ENCODE data around the gene KCNV2.

The KCNV2 gene

DNA sequence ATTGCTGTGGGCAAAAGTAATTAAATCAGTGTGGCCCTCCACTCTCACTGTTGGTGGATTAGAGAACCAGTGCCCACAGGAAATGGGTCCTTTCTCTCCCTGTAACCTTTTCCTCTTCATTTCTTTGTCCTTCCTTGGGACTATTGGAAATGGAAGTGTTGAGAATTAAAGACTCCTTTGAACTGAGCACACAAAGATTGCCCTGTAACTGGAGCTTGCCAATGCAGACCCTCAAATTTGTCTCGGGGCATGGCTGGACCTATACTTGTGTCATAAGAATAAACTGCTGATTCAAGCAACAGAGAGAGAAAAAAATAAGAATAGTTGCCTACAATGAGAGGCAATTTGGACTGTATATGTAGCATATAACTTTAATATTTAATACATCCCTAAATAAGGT is 13.7 kb downstream of the KCNV2 start:
- TF ChIP-seq, protein P1, sequence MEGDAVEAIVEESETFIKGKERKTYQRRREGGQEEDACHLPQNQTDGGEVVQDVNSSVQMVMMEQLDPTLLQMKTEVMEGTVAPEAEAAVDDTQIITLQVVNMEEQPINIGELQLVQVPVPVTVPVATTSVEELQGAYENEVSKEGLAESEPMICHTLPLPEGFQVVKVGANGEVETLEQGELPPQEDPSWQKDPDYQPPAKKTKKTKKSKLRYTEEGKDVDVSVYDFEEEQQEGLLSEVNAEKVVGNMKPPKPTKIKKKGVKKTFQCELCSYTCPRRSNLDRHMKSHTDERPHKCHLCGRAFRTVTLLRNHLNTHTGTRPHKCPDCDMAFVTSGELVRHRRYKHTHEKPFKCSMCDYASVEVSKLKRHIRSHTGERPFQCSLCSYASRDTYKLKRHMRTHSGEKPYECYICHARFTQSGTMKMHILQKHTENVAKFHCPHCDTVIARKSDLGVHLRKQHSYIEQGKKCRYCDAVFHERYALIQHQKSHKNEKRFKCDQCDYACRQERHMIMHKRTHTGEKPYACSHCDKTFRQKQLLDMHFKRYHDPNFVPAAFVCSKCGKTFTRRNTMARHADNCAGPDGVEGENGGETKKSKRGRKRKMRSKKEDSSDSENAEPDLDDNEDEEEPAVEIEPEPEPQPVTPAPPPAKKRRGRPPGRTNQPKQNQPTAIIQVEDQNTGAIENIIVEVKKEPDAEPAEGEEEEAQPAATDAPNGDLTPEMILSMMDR (conservative IDR thresholded peaks at IDR 0.05; ENCODE audit: low read depth, low read length), result no peak
- DNase-seq (ENCODE audit: low read depth), result no peak
- H3K4me3 ChIP-seq (ENCODE audit: low read depth, low read length), result no peak overlapping the region

DNA sequence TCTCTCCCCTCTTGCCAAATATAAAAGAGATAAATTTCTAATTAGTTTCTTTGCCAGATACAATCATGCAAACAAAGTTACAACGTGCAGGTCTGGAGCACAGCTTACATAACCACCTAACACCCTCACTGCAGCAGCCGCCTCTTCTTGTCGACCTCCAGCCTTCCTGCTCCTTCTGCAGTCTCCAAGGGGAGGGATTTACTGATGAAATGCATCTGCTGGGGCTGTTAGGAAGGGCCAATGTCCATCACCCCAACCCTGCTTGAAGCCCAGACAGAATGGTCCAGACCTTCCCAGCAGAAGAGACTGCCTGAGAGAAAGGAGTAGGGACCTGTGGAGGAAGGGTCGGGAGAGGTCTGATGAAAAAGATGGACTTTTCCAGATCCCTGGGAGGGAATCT is 15.2 kb downstream of the KCNV2 start:
- no peak overlapping the region for H3K4me3 ChIP-seq (ENCODE audit: low read depth, low read length)
- DNase-seq (ENCODE audit: low read depth), result no peak
- TF ChIP-seq, protein P1 (conservative IDR thresholded peaks at IDR 0.05; ENCODE audit: low read depth, low read length), result no peak

DNA sequence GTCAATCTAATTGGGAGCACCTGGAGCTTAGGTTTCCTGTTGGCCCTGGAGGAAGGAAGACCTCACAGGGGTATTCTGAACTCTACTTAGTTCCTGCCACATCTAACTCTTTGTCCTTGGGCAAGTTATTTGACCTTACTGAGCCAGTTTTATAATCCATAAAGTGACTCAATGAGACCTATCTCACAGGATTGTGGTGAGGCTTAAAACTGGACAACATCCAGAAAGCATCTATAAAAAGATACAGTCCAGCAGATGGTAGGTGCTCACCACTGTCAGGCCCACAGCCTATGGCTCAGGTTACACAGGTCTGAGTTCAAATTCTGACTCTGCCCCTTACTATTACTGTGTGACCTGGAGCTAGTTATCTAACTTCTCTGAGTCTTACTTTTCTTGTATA is 23.3 kb downstream of the KCNV2 start:
- DNase-seq (ENCODE audit: low read depth), result peak; percentile 56
- TF ChIP-seq, protein P1 (conservative IDR thresholded peaks at IDR 0.05; ENCODE audit: low read depth, low read length), result no peak
- H3K4me3 ChIP-seq (ENCODE audit: low read depth, low read length), result no peak overlapping the region

GRCh38 chr9:2741441-2742158 is 24.3 kb downstream of the KCNV2 start:
- H3K4me3 ChIP-seq (ENCODE audit: low read depth, low read length), result no peak overlapping the region
- DNase-seq (ENCODE audit: low read depth), result no peak
- TF ChIP-seq, protein P1 (conservative IDR thresholded peaks at IDR 0.05; ENCODE audit: low read depth, low read length), result no peak

GRCh38 chr9:2742214-2742613 is 24.9 kb downstream of the KCNV2 start:
- TF ChIP-seq, protein P1 (conservative IDR thresholded peaks at IDR 0.05; ENCODE audit: low read depth, low read length), result no peak
- no peak overlapping the region for H3K4me3 ChIP-seq (ENCODE audit: low read depth, low read length)
- DNase-seq (ENCODE audit: low read depth), result peak; percentile 11

DNA sequence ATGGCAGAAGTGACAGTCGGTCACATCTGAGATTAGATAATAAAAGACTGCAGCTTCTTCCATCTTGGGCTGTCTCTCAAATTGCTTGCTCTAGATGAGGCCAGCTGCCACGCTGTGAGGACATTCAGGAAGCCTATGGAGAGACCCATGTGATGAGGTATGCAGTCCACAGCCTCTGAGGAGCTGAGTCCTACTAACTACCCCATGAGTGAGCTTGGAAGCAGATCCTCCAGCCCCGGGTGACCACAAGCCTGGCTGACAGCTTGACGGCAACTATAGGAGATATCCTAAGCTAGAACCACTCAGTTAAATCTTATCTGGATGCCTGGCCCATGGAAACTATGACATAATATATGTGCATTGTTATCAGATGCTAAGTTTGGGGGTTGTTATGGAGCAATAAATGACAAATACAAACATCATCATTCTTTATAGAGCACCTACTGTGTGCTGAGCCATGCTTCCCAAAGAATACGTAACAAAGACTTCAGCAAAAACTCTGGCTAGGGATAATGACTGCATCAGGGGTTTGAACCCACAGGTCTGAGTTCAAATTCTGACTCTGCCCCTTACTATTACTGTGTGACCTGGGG is 26.7 kb downstream of the KCNV2 start:
- no peak overlapping the region for H3K4me3 ChIP-seq (ENCODE audit: low read depth, low read length)
- no peak for DNase-seq (ENCODE audit: low read depth)
- TF ChIP-seq, protein P1 (conservative IDR thresholded peaks at IDR 0.05; ENCODE audit: low read depth, low read length), result no peak
